ENCODE data around the gene EIF1AD.
"Not testable (repeated sequence)": the region's sequence is repeated elsewhere in the genome, so short reads cannot be mapped to it uniquely, and the experiment has no call there.

EIF1AD gene, protein sequence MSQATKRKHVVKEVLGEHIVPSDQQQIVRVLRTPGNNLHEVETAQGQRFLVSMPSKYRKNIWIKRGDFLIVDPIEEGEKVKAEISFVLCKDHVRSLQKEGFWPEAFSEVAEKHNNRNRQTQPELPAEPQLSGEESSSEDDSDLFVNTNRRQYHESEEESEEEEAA
- 50.1 to 52.3 reads per million in 2 experiments for total RNA-seq

DNA sequence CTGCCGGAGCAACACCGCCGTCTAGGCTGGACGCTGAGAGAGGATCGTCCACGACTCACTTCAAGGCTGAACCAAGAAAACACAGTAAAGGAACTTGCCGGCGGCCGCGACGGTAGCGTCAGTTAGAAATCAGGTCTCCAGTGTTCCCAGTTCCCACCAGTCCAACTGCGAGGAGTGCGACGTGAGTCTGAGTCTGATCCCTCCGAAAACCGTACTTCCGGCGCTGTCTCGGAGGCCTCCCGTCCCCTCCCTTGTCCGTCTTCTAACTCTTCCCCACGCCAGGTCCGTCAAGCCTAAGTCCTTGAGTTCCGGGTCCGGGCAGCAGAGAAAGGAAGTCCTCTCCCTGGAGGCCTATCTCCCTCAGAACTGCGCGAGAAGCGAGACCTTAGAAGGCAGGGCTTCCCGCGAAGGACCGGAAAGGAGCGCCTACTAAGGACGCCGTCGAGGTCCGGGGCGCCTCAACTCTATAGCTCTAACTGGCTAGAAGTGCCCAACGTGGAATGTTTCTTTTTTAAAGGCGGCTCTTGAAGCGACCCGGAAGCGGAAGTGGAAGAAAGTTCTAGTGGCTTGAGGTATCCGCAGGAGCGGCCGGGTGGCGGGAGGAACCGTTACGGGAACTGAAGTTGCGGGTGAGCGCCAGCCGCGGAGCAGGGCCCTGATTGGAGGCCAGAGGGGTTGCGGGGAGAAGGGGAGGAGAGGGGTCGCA lies at the start of gene EIF1AD, which contains the start of gene BANF1:
TSS of gene EIF1AD (minus strand) at position 216 of the 706 bp plus-strand sequence. CDS start 1,768 bp downstream, outside the sequence.
TSS of gene BANF1 (plus strand) at position 562 of the 706 bp plus-strand sequence. CDS start 748 bp downstream, outside the sequence.
- peak; percentile 85 for DNase-seq (ENCODE audit: low read depth)

DNA sequence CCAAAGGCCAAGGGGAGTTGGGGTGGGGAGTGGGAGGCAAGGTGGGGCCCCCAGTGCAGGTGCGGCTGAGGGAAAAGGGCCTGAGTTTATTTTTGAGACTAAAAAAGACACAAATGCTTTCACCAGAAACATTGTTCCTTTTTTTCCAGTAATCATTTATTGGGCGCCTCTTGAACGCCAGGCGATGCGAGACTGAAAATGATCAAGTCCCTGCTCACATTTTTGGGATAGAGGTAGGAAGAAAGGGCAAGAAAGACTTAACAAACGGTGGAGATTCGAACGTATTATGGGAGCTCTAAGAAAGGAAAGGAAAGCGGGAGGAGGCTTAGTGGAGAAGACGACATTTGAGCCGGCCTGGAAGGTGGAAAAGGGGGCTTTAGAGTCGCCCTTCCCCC lies 49.4 kb upstream of the EIF1AD start:
- no peak for DNase-seq (ENCODE audit: low read depth)

DNA sequence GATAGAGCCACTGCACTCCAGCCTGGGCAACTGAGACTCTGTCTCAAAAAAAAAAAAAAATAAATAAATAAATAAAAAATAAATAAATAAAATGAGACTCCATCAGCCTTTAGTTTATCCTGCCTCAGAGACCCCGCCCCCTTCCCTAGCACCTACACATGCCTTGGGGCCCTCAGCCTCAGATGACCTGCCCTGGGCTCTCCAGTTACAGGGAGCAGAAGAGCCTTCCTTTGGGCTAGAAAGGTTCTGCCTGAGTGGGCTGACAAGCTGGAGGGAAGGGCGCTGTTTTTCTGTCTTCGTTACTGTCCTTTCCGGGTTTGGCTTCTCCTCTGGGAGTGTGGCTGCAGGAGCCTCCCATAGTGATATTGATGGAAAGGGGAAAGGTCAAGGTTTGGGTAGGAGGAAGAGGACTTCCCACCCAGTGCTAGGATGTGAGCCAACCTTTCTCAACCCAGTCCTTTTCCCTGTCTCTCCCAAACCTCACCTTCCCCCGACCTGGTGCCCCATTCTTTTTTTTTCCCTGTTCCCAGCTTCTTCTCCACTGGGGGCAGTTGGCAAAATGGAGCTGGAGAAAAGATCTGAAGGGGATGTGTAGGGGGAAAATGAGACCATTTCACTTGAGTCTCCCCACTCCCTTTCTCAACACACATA lies 48.7 kb upstream of the EIF1AD start:
- no peak for DNase-seq (ENCODE audit: low read depth)

DNA sequence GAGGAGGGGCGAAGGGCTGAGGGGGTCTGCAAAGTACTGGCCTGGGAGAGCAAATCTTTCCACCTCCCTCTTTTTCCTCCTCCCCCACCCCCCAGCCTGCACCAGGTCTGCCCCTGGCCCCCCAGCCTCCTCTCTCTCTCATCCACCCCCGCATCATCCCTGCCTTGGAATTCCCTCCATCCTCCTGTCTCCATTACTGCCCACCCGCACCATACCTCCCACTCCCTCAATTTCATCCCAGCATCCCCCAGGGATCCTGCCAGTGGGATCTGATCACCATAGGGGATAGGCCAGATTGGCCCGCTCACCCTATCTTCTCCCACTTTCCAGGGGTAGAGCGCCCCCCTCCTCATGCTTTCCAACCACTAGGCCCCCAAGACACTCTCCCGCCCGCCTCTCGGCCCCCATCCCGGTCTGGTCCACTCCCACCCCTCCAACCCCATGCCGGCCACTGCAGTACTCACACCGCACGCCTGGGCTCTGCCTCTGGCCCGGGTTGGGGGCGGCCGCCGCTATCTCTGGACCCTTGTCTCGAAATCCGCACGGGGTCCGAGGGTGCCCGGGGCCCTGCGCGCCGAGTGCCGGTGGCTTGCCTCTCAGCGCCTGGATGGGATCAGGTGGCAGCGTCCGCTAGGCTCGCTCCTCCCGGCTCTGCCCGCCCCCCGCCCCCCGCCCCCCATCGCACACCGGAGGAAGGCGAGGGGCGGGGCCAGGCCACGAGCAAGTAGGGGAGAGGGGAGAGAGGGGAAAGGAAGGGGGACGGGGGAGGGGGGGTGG lies 46.8 kb upstream of the EIF1AD start, which contains the start of gene GAL3ST3:
TSS of gene GAL3ST3 (minus strand) at position 615 of the 777 bp plus-strand sequence. CDS start 3,746 bp downstream, outside the sequence.
- no peak for DNase-seq (ENCODE audit: low read depth)

DNA sequence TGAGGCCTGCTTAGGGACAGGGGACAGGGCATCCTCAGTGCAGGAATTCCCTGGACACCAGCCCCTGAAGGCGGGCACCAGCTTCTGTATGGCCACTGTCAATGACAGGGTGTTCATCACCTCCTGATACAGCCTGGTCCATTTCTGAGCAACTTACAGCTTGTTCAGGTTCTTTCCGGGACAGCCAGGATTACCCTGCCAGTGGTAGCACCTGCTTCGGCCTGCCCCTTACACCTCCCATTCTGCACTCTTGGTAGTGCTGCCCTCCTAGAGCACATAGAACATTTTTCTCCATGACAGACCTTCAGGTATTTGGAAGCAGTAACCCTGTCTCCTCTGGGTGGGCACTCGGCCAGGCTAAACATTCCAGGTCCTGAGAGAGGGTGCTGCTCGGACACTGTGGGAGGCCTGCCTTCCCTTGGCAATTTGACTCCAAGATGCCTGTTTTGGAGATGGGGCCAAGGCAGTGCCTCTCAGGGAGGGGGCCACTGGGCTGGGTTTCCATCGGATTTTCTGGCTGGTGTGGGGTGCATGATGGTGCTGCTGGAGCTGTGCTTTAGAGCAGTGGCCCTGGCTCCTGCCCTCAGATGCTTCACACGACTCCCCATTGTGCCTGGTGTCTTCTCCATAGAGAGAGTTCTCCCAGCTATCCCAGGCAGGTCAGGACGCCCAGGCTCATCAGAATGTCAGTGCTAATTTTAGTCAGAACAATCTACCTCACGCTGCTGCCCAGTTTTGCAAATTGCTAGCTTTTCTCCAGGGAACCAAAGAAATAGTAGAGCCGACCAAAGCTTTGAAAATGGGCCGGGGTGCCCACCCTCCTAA lies 45.8 kb upstream of the EIF1AD start:
- no peak for DNase-seq (ENCODE audit: low read depth)

DNA sequence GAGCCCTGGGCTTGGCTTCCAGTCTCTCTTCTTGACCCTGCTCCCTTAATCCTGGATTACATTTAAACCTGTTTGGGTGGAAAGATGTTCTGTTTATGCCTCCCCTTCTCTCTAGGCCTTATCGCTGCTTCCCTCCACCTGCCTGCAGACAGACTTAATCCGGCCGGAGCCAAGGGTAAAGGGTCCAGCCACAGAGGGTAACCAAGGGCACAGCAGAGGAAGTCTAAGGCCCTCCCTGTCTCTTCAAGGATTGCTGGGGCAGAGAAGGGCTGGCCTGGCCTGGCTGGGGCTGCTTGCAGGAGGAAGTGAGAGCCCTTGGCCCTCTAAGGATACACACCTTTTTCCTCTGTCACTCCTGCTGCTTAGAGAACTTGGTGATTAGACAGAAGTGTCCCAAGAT lies 44.9 kb upstream of the EIF1AD start:
- no peak for DNase-seq (ENCODE audit: low read depth)

DNA sequence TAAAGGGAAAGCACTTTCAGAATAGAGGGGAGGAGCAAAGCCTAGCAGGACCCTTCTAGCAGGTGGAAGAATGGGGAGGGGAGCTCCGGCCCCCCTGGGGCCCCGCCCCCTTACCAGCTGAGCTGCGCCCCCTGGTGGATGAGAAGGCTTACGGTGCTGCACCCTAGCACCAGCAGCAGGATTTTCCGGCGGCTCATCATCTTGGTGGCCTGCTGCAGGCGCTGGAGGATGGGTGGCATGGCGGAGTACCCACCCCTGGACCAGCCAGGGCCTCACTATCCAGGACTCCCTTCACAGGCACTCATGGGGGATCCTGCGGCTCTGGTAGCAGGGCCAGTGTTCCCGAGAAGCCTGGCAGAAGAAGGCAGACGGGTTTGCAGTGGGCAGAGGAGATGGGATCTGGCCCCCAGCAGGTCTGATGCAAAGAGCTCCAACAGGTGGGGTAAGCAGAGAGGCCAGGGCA lies 43.3 kb upstream of the EIF1AD start:
- DNase-seq (ENCODE audit: low read depth): peak; percentile 80

DNA sequence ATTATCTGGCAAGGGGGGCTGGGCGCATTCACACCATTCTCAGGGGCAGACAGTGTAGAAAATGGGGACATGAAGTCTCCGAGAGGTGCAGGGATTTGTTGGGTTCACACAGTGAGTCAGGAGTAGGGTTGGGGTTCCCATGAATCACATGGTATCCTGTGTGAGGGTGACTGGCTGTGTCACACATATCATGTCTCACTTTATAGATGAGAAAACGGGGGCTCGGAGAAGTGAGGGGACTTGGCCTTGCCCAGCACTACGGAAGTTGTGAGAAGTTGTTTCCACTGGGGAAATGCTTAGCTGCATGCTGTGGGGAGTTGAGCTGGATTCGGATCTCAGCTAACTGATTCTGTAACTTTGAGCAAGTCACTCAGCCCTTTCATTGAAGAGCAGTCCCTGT lies 42.8 kb upstream of the EIF1AD start:
- DNase-seq (ENCODE audit: low read depth): no peak

DNA sequence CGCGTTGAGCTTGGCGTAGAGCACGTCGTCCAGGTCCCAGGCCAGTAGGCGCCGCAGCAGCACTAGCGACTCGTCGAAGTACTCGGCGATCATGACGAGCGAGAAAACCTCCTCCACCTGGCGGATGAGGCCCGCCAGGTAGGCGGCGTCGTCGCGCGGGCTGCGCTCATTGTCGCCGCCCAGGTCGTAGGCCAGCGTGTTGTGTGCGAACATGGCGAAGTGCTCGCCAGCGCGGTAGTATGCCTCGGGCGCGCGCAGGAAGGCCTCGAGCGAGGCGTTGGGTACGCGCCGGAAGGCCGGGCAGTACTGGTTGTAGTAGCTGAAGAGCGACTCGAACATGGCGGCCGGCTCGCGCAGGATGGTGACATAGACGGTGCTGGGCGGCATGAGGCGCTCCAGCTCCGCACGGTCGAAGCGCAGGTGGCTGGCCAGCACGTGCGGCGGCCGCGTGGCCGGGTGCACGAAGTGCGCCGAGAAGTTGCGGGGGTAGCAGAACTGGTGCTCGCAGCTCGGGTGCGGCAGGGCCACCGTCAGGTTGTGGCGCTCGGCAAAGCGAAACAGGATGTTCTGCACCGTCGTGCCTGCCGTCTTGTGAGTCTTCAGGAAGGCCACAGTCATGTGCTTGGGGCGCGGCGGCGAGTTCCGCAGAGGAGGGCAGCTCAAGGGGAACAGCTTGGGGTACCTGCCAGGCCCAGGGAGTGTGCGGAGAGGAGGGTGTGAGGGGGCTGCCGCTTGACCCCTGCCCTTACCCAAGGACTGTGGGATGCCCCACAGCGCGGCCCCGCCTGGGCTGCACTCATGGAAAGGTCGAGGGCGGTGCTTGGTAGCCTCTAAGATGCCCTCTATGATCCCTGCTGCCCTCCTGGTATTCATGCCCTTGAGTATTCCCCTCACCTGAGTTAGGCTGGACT lies 41.3 kb upstream of the EIF1AD start:
- DNase-seq (ENCODE audit: low read depth): no peak

DNA sequence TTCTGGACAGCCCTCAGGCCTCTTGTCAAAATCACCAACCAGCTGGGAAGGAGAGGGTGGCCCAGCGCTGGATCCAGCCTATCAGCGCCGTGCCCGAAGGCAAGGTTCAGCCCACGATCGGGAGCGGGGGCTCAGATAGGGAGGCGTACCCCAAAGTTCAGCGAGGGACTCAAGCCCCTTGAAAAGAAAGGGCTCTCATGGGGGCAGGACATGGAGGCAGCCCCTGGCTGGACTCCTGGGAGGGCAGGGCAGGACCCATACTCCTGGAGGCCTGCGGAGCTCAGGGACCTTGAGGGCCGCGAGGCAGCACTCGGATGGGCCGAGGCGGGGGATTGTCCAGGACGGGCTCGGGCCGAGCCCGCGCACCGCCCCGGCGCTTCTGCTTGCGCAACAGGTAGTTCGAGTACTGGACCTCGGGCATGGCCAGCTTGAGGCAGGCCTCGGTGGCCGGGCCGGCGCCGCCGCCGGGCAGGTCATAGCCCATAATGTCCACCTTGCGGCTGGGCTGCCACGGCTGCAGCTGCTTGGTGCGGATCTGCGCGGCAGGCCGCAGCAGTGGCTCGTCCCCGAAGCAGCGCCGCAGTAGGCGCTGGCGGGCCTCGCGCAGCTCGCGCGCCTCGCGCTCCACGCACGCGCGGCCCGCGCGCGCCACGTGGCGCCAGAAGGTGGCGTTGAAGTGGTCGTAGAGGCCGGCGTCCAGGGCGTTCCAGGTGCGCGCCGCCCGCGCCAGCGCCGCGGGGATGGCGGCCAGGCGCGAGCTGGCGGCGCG lies 40.5 kb upstream of the EIF1AD start:
- DNase-seq (ENCODE audit: low read depth): no peak

DNA sequence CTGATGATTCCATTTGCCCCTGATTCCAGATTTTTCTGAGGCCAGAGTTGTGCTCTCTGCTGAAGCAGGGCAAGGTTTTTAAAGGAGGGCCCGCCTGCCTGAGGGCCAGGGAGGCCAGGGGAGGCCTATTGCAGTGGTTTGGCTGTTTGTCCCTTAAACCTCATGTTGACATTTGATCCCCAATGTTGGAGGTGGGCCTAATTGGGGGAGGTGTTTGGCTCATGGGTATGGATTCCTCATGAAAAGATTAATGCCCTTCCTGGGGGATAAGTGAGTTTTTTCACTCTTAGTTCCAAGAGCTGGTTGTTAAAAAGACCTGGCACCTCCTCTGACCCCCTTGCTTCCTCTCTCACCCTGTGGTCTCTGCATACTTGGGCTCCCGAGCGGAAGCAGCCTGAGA lies 37.8 kb upstream of the EIF1AD start:
- DNase-seq (ENCODE audit: low read depth): no peak

DNA sequence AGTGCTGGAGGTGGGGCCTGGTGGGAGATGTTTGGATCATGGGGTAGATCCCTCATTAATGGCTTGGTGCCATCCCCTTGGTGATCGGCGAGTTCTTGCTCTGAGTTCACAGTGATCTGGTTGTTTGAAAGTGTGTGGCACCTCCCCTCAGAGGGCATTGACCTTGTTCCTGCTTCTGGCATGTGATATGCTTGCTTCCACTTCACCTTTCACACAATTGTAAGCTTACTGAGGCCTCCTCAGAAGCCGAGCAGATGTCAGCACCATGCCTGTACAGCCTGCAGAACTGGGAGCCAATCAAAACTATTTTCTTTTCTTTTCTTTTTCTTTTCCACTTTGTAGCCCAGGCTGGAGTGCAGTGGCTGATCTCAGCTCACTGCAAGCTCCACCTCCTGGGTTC lies 35.4 kb upstream of the EIF1AD start:
- DNase-seq (ENCODE audit: low read depth): no peak

DNA sequence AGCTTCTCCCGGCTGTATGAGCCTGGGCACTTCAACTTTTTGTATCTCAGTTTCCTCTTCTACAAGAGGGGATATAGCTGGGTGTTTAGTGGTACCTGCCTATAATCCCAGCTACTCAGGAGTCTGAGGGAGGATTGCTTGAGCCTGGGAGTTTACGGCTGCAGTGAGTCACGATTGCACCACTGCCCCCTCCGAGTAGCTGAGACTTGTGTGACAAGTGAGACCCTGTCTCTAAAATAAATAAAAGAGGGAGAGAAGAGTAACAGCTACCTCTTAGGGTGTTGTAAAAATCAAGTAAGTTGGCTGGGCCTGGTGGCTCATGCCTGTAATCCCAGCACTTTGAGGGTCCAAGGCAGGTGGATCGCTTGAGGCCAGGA lies 34.4 kb upstream of the EIF1AD start:
- no peak for DNase-seq (ENCODE audit: low read depth)

DNA sequence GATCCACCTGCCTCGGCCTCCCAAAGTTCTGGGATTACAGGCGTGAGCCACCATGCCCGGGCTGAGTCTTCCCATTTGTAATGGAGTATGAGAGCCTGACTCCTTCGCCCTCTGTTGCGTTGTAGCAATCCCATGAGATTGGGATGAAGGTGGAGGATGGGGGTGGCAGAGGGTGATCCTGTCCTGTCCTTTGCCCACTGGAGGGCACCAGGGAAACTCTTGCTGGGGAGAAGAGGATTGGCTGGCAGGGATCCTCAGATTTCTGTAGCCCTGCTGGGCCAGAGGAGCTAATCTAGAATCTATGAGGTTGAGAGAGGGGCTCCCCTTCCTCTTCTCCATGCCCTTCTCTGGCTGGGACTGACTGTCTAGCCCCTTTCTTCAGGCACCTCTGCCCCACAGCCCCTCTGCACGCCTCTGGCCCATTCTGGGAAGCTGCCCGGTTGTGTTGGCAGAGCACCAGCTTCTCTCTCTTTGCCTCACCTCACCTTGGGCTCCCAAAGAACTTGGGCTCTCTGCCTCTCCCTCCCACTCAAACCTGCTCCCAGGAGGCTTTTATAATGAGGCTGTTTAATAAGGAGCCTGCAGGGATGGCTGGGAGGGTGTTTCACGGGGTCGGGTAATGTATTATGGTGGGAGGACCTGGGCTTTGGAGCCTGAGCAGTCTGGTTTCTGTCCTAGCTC lies 33.8 kb upstream of the EIF1AD start:
- DNase-seq (ENCODE audit: low read depth): no peak

DNA sequence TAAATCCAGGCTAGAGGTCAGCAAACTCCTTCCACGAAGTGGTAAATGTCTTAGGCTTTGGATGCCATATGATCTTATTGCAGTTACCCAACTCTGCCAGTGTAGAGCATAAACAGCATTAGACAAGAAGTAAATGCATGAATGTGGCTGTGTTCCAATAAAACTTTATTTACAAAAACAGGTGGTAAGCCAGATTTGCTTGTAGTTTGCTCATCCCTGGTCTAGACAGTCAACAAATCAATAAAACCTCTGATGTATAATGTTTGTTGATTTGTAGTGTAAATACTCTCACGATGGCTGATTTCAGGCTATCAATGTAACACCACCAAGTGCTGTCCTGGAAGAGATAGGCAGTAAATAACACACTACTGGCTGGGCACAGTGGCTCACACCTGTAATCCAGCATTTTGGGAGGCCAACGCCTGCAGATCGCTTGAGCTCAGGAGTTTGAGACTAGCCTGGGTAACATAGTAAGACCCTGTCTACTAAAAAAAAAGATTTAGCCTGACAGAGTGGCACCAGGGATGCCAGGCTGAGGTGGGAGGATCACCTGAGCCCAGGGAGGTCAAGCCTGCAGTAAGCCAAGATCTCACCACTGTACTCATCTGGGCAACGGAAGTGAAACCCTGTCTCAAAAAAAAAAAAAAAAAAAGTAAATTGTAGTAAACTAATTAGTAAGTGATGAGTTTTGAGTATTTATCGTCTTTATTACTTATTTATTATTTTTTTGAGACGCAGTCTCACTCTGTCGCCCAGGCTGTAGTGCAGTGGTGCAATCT lies 31.2 kb upstream of the EIF1AD start:
- no peak for DNase-seq (ENCODE audit: low read depth)

DNA sequence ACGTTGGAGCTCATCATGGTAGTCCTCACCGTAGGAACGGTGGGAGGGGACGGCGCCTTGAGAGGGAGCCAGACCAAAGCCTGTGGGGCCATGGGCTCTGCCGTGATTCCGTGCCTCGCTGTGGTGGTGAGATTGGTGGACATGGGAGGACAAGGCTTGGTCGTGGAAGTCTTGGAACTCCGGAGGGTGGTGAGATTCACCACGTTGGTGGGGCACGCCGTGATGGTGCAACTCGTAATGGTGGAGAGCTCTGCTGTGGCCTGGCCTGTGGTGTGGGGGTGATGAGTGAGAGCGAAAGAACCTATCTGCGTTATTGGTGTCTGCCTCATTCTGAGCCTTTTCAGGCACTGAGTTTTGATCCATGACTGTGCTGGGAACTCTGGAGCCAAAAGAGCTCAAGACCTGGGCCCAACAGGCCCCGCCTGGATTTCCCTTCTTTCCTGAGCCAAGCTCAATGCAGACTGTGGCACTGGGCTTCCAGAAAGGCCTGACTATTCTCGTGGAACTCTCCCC lies 24.1 kb upstream of the EIF1AD start, which contains the start of gene CATSPER1:
TSS of gene CATSPER1 (minus strand) at position 463 of the 513 bp plus-strand sequence. CDS start at position 363, 100 bp downstream.
- DNase-seq (ENCODE audit: low read depth): no peak

DNA sequence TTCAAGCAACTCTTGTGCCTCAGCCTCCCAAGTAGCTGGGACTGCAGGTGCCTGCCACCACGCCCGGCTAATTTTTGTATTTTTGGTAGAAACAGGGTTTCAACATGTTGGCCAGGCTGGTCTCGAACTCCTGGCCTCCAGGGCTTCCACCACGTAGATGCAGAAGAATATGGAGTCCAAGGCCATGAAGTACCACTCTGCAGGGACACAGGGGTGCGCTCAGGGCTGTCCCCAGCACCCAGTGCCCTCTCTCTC lies 21.2 kb upstream of the EIF1AD start:
- not testable (repeated sequence) for DNase-seq (ENCODE audit: low read depth)

All from T follicular helper cell (primary cell).